MCF 10A (cell line): Measurements from ENCODE around the gene PGLYRP2. TPM values are rescaled to one million over a fixed set of nuclear protein-coding genes. Genes with fewer than 3 reads are reported as not detected.

Experiments used
- BruUV-seq: library from RNA; stranded (reverse); fragments of 400-500 nt; replicated peaks from 2 replicates; lab custom pipeline; 2021; lab: Mats Ljungman, UMichigan
- CTCF ChIA-PET: fragments of 300-600 bp; sonication (Branson Sonifier 250); formaldehyde crosslinking; extraction: SDS; loops from one replicate; lab custom pipeline; 2021; ENCODE audit warnings: antibody characterized with exemption, inconsistent platforms; lab: Yijun Ruan, JAX
- POLR2A ChIA-PET: fragments of 300-600, 350-650 bp; sonication (Branson Sonifier 250); formaldehyde crosslinking; extraction: SDS; loops from one replicate; lab custom pipeline; 2020; ENCODE audit warnings: antibody characterized with exemption, inconsistent platforms; lab: Yijun Ruan, JAX
- DNase-seq: peaks from one replicate; pipeline ENCODE4 v3.0.0-alpha.2; 2018; ENCODE audit not compliant: unreplicated experiment
- H3K27ac Mint-ChIP-seq: one replicate; pipeline ENCODE4 v1.8.0; 2022; ENCODE audit warnings: mild to moderate bottlenecking, low read depth, mixed read lengths; ENCODE audit not compliant: unreplicated experiment
- H3K27me3 Mint-ChIP-seq: one replicate; pipeline ENCODE4 v1.8.0; 2022; ENCODE audit warnings: mixed read lengths; ENCODE audit not compliant: insufficient read depth, unreplicated experiment
- H3K36me3 Mint-ChIP-seq: one replicate; pipeline ENCODE4 v1.8.0; 2022; ENCODE audit warnings: mild to moderate bottlenecking, moderate library complexity, mixed read lengths; ENCODE audit not compliant: insufficient read depth, unreplicated experiment
- H3K4me1 Mint-ChIP-seq: one replicate; pipeline ENCODE4 v1.8.0; 2022; ENCODE audit warnings: mixed read lengths; ENCODE audit not compliant: insufficient read depth, unreplicated experiment
- H3K4me3 Mint-ChIP-seq: one replicate; pipeline ENCODE4 v1.8.0; 2022; ENCODE audit warnings: mild to moderate bottlenecking, moderate library complexity, mixed read lengths; ENCODE audit not compliant: unreplicated experiment
- H3K9me3 Mint-ChIP-seq: one replicate; pipeline ENCODE4 v1.8.0; 2022; ENCODE audit warnings: mixed read lengths; ENCODE audit not compliant: unreplicated experiment
- intact Hi-C: fragments of 100-400 bp; cut with micrococcal nuclease; formaldehyde crosslinking; loops from 2 replicates; pipeline ENCODE4 v1.14.1; 2022
- total RNA-seq: library from RNA; stranded (reverse); gene quantifications from 2 replicates; pipeline ENCODE4 v1.2.3, GENCODE V29; 2022
- TF ChIP-seq, protein P1 (sequence below): fragments of 200-600 bp; IDR thresholded peaks from one replicate; pipeline ENCODE4 v1.8.0; 2022; ENCODE audit warnings: antibody characterized with exemption, mild to moderate bottlenecking; ENCODE audit not compliant: unreplicated experiment

PGLYRP2 gene
- total RNA-seq, 1 experiment from 2014 or later, result not detected

DNA sequence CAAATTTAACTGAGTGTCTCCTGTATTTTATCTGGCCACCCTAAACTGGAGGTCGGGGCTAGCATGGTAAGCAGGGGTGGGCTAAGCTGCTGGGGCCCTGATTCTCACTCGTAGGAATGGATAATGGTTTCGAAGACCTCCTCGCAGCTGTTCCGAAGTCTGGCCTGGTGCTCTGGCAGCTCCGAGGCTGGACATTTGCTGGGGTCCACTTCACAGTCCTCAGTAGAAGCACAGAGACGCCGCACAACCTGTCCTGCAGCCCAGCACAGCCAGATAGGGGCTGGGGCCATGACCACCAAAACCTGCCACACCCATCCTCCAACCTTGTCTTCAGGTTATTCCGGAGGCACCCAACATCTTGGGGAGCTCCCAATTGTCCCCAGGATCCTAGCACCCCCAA lies 23.3 kb downstream of the PGLYRP2 start:
- H3K4me3 Mint-ChIP-seq, result no peak overlapping the region
- intact Hi-C loops, result no loop called here

DNA sequence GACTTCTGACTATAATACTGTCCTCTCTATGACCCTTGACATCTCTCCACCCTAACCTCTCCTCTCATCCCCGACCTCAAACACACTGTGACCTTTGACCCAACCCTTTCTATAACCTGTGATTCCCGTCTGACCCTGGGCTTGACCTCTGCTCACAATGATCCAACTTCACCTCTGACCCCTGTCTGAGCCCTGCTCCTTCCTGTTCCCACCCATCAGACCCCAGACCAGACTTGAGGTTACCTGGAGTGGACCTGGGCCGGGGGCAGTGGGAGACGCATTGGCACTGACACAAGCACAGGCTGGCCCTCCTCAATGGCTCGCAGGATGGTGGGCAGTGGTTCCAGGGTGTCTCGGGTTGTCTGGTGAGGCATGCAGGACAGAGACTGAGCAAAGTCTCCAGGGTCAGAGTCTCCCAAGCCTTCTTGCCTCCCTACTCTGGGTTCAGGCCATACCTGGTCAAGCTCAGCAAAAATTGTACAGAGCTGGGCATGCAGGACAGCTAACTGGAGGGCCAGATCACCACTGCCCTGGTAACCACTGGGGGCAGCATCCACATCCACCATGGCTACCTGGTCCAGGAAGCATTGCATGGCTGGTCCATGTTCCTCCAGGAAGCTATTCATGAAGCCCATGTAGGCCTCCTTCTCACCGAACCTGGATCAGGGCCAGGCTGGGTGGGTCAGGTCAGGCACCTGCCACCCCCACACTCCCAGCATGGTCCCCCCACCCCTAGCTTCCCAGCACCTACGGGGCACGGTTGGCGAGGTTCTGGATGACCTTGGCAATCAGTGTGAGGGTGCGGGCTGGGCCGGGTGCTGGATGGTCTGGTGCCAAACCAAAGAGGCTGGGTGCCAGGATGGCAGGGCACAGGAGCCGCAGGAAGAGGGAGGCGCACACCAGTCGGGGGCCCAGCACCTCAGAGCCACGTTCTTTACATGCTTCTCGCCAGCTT lies 25.1 kb downstream of the PGLYRP2 start:
- H3K4me1 Mint-ChIP-seq, result peaks cover 5% of the 10 kb centered on the region
- intact Hi-C loops, result no loop called here
- CTCF ChIA-PET, result interaction anchor here (0.7 to 1.2 kb wide), 3 partner anchors 9 to 107 kb away, joined by 3 read pairs; no protein-coding TSS in a partner anchor
- H3K9me3 Mint-ChIP-seq, result no peaks in the 10 kb centered on the region
- H3K36me3 Mint-ChIP-seq, result peaks cover 10% of the 10 kb centered on the region
- H3K4me3 Mint-ChIP-seq, result no peak overlapping the region
- TF ChIP-seq, protein P1, sequence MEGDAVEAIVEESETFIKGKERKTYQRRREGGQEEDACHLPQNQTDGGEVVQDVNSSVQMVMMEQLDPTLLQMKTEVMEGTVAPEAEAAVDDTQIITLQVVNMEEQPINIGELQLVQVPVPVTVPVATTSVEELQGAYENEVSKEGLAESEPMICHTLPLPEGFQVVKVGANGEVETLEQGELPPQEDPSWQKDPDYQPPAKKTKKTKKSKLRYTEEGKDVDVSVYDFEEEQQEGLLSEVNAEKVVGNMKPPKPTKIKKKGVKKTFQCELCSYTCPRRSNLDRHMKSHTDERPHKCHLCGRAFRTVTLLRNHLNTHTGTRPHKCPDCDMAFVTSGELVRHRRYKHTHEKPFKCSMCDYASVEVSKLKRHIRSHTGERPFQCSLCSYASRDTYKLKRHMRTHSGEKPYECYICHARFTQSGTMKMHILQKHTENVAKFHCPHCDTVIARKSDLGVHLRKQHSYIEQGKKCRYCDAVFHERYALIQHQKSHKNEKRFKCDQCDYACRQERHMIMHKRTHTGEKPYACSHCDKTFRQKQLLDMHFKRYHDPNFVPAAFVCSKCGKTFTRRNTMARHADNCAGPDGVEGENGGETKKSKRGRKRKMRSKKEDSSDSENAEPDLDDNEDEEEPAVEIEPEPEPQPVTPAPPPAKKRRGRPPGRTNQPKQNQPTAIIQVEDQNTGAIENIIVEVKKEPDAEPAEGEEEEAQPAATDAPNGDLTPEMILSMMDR, result no peak
- H3K27ac Mint-ChIP-seq, result no peak overlapping the region
- POLR2A ChIA-PET, result interaction anchor here (0.6 kb wide), 1 partner anchor 259 kb away, joined by 3 read pairs; no protein-coding TSS in a partner anchor
- H3K27me3 Mint-ChIP-seq, result no peaks in the 10 kb centered on the region
- no peak for DNase-seq
- no TSS peak for BruUV-seq

More for the DNA sequence above, 23.3 kb downstream of the PGLYRP2 start:
- Mint-ChIP-seq H3K36me3 (no peaks in the 10 kb centered on the region), H3K27ac (no peak overlapping the region), H3K4me1 (no peaks in the 10 kb centered on the region), H3K27me3 (no peaks in the 10 kb centered on the region), H3K9me3 (no peaks in the 10 kb centered on the region)
- DNase-seq, result no peak
- ChIA-PET POLR2A (interaction anchor here (0.8 kb wide), 1 partner anchor 37 kb away, joined by 4 read pairs; the partner anchor contains the start of gene AKAP8L), CTCF (interaction anchor here (0.6 to 1.5 kb wide), 2 partner anchors 11 to 21 kb away, joined by 4 to 5 read pairs; no protein-coding TSS in a partner anchor)
- BruUV-seq, result no TSS peak
- TF ChIP-seq, protein P1, result no peak

DNA sequence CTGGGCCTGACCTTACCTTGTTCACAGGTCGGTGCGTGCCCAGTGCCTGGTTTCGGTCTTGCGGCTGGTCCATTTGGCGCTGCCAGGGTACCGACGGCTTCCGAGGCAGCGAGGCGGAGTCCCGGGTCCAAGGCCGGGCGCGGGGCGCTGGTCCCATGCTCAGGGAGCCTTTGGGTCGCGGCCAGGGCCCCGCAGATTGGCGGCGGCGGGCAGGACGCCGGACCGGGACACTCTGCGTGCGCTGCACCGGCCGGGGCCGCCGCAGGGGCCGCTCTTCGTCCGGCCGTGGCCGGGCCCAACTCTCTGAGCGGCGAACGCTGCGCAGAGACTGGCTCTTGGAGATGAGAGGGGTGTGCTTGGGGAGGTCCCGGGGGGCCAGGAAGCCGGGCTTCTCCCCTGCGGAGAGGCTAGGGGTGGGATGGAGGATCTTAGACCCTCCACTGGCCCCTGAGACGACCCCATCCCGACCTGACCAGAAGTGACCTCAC lies 26.2 kb downstream of the PGLYRP2 start:
- no peaks in the 10 kb centered on the region for H3K9me3 Mint-ChIP-seq
- peaks cover 10% of the 10 kb centered on the region for H3K36me3 Mint-ChIP-seq
- ChIA-PET CTCF (no interaction called here), POLR2A (interaction anchor here (0.7 kb wide), 1 partner anchor 20 kb away, joined by 3 read pairs; no protein-coding TSS in a partner anchor)
- intact Hi-C loops, result no loop called here
- H3K27me3 Mint-ChIP-seq, result no peaks in the 10 kb centered on the region
- no peak overlapping the region for H3K4me3 Mint-ChIP-seq
- TF ChIP-seq, protein P1, result no peak
- no peak overlapping the region for H3K27ac Mint-ChIP-seq
- no TSS peak for BruUV-seq
- DNase-seq, result no peak
- H3K4me1 Mint-ChIP-seq, result peaks cover 14% of the 10 kb centered on the region
